Erythroblast (primary cell): Measurements from ENCODE around the gene FNDC3A.

Source experiments
- GATA1 ChIP-seq: IDR thresholded peaks from 2 replicates; pipeline ENCODE4 v1.6.1; 2011; ENCODE audit warnings: low read depth, mild to moderate bottlenecking, control low read depth, low read length, moderate library complexity
- POLR2A ChIP-seq: IDR thresholded peaks from 2 replicates; pipeline ENCODE4 v1.6.1; 2011; ENCODE audit warnings: mild to moderate bottlenecking, low read length

DNA sequence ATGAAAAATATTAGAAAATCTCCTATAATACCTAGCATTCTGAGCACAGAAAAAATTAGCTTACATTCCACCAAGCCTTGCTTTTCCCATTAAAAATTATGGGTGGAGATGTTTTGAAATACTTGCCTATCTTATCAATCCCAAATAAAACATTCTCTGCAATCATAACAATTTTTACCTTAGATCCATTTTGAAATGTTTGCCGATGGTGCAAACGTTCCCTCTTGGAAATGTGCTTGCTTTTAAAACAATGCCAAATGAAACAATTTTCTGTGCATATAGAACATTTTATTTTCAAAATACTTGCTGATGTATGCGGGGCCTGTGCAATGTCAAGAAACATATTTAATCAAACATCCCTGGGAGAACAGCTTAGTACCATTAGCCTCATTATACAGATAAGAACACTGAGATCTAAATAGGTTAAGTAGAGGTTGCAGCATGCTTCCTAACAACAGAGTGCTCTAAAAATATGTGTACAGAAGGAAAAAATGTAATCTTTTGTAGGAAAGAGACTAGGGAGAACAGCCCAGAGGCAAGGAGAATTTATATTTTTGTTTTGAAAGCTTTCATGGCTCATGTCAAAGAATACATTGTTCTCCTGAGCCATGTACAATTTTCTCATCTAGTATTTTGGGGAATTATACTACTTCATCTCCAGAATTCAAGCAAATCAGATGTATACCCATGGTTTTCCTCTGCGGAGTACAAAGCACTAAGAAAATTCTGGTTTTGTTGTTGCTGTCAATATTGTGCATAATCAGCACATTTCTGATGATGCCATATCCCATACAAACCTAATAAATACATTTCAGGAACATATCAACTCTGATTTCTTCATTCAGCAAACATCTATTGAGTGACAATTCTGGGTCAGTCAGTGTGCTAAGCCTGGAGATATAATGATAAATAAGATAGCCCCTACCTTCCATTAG is 25.9 kb upstream of the FNDC3A start:
- TF ChIP-seq POLR2A (no peak), GATA1 (no peak)
